Stimulated activated naive B cell treated with anti-CD40 and anti-IgM and Interleukin-4, amounts not matched to agents 10 μg/mL and 1 μg/mL and 100 μg/mL, for 72 hours (primary cell): ENCODE data around the gene TRMT61A.

Source experiments
- ATAC-seq, 2 donors: fragments of 150-1000 bp; cut with Tn5 transposase; replicated peaks; 2 replicates each; pipeline ENCODE4 v1.10.0; 2021; ENCODE audit warnings: moderate library complexity in 1 of 2
- DNase-seq: peaks from one replicate; pipeline ENCODE4 v3.0.0; 2021
- H3K27ac Mint-ChIP-seq: one replicate; pipeline ENCODE4 v1.8.0; 2022; ENCODE audit warnings: mild to moderate bottlenecking, mixed read lengths
- H3K27me3 Mint-ChIP-seq, 2 donors: one replicate each; pipeline ENCODE4 v1.8.0; 2022; ENCODE audit warnings: mixed read lengths in 2 of 2
- H3K36me3 Mint-ChIP-seq, 2 donors: one replicate each; pipeline ENCODE4 v1.8.0; 2022; ENCODE audit warnings: mixed read lengths in 2 of 2, mild to moderate bottlenecking in 1 of 2
- H3K4me1 Mint-ChIP-seq, 2 donors: one replicate each; pipeline ENCODE4 v1.8.0; 2022; ENCODE audit warnings: mixed read lengths in 2 of 2, mild to moderate bottlenecking in 1 of 2
- H3K4me3 Mint-ChIP-seq, 2 donors: one replicate each; pipeline ENCODE4 v1.8.0; 2022; ENCODE audit warnings: mild to moderate bottlenecking in 2 of 2, mixed read lengths in 2 of 2, moderate library complexity in 1 of 2
- H3K9me3 Mint-ChIP-seq, 2 donors: one replicate each; pipeline ENCODE4 v1.8.0; 2022; ENCODE audit warnings: mixed read lengths in 2 of 2, mild to moderate bottlenecking in 1 of 2

Gene TRMT61A

GRCh38 chr14:103547941-103548462 is 19.0 kb downstream of the TRMT61A start:
- no peak for ATAC-seq
- Mint-ChIP-seq H3K27me3 (no peaks in the 10 kb centered on the region), H3K4me1 (peaks cover 5 to 10% of the 10 kb centered on the region in 2 donors), H3K9me3 (no peaks in the 10 kb centered on the region), H3K27ac (no peak overlapping the region), H3K4me3 (no peak overlapping the region), H3K36me3 (peaks cover 3 to 12% of the 10 kb centered on the region in 2 donors)
- DNase-seq: no peak

- H3K27me3 Mint-ChIP-seq: no peaks in the 10 kb centered on the region
- no peak overlapping the region for H3K4me3 Mint-ChIP-seq
- ATAC-seq: no peak
- DNase-seq: no peak
- H3K9me3 Mint-ChIP-seq: no peaks in the 10 kb centered on the region
- H3K27ac Mint-ChIP-seq: no peak overlapping the region
- H3K4me1 Mint-ChIP-seq: peaks cover 5 to 10% of the 10 kb centered on the region in 2 donors
- peaks cover 3 to 16% of the 10 kb centered on the region in 2 donors for H3K36me3 Mint-ChIP-seq
These were observed 19.7 kb downstream of the TRMT61A start for GRCh38 chr14:103548463-103549351.

- no peak overlapping the region for H3K4me3 Mint-ChIP-seq
- no peak for ATAC-seq
- H3K9me3 Mint-ChIP-seq: no peaks in the 10 kb centered on the region
- no peaks in the 10 kb centered on the region for H3K27me3 Mint-ChIP-seq
- H3K4me1 Mint-ChIP-seq: peaks cover 6 to 10% of the 10 kb centered on the region in 2 donors
- no peak overlapping the region for H3K27ac Mint-ChIP-seq
- H3K36me3 Mint-ChIP-seq: peaks cover 3 to 16% of the 10 kb centered on the region in 2 donors
- DNase-seq: no peak
These were observed 20.6 kb downstream of the TRMT61A start for GRCh38 chr14:103549361-103550311.

GRCh38 chr14:103550451-103551337 is 21.7 kb downstream of the TRMT61A start:
- DNase-seq (no peak), ATAC-seq (no peak)
- Mint-ChIP-seq H3K36me3 (peaks cover 5 to 21% of the 10 kb centered on the region in 2 donors), H3K27me3 (no peaks in the 10 kb centered on the region), H3K4me1 (peaks cover 15 to 17% of the 10 kb centered on the region in 2 donors), H3K27ac (no peak overlapping the region), H3K4me3 (no peak overlapping the region), H3K9me3 (no peaks in the 10 kb centered on the region)

DNA sequence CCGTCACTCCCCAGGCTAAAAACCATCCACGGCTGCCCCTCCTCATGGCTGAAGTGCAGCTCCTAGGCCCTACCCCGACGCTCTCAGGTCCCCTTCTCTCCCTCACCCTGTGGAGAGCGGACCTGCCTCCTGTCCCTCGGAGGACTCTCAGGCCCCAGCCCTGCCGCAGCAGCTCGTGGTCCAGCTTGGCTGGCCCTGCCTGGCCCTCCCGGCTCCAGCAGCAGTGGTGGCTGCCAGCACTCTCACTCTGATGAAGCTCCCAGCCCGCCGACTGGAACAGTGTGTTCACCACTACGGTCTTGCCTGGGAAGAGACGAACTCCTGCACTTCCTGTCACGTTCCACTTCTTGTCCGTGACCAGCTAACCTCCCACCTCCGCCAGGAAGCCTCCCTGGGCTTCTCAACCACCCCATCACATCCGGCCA is 22.4 kb downstream of the TRMT61A start:
- Mint-ChIP-seq H3K27ac (no peak overlapping the region), H3K9me3 (no peaks in the 10 kb centered on the region), H3K4me3 (no peak overlapping the region), H3K36me3 (peaks cover 5 to 21% of the 10 kb centered on the region in 2 donors), H3K4me1 (peaks cover 17 to 21% of the 10 kb centered on the region in 2 donors), H3K27me3 (no peaks in the 10 kb centered on the region)
- ATAC-seq: no peak
- DNase-seq: no peak

DNA sequence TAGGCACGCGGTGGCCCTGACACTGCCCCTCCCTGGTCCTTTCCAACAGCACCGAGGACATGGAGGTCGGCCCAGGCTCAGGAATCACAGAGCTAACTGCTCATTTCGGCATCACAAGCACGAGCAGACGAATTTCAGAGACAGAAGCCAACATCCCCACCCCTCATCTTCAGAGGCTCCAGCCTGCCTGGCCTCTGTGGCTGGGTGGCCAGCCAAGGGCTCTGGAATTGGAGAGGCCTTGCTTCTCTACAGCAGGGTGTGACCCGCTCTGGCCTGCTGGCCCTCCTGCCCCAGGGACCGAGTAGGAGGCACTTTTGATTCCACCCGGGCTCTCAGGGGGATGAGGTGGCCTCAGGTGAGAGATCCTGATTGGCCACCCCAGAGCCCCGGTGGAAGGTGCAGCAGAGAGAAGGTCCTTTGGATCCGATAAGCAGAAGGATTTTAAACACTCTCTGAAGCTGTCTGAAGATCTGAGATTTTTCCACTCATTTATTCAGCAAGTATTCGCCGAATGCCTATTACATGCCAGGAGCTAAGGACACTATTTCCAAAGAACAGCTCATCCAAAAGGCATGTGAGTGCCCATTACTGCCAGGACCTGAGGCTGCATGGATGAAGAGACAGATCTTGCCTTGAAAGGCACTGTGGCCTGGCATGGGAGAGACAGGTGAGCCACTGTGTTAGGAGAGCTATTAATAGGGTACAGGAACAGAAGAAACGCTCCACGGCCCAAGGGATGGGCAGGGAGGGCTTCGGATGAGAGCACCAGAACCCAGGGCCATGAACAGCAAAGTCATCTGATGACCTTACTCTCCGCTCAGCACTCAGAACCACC is 23.2 kb downstream of the TRMT61A start:
- DNase-seq: no peak
- peaks cover 5 to 21% of the 10 kb centered on the region in 2 donors for H3K36me3 Mint-ChIP-seq

GRCh38 chr14:103552846-103553210 is 23.8 kb downstream of the TRMT61A start:
- DNase-seq (no peak), ATAC-seq (no peak)
- H3K9me3 Mint-ChIP-seq: no peaks in the 10 kb centered on the region
- peaks cover 16 to 17% of the 10 kb centered on the region in 2 donors for H3K4me1 Mint-ChIP-seq
- no peaks in the 10 kb centered on the region for H3K27me3 Mint-ChIP-seq
- peaks cover 5 to 21% of the 10 kb centered on the region in 2 donors for H3K36me3 Mint-ChIP-seq
- no peak overlapping the region for H3K27ac Mint-ChIP-seq
- H3K4me3 Mint-ChIP-seq: no peak overlapping the region

More for the DNA sequence above, 23.2 kb downstream of the TRMT61A start:
- Mint-ChIP-seq H3K27ac (no peak overlapping the region), H3K27me3 (no peaks in the 10 kb centered on the region), H3K4me1 (peaks cover 16 to 17% of the 10 kb centered on the region in 2 donors), H3K4me3 (no peak overlapping the region), H3K9me3 (no peaks in the 10 kb centered on the region)
- no peak for ATAC-seq

GRCh38 chr14:103555559-103556337 is 26.8 kb downstream of the TRMT61A start:
- peaks cover 18 to 37% of the 10 kb centered on the region in 2 donors for H3K36me3 Mint-ChIP-seq
- H3K4me3 Mint-ChIP-seq: no peak overlapping the region
- H3K9me3 Mint-ChIP-seq: no peaks in the 10 kb centered on the region
- no peaks in the 10 kb centered on the region for H3K27me3 Mint-ChIP-seq
- ATAC-seq (no peak), DNase-seq (no peak)
- H3K4me1 Mint-ChIP-seq: peaks cover 24 to 32% of the 10 kb centered on the region in 2 donors
- peak overlapping the region; percentile 7 for H3K27ac Mint-ChIP-seq

DNA sequence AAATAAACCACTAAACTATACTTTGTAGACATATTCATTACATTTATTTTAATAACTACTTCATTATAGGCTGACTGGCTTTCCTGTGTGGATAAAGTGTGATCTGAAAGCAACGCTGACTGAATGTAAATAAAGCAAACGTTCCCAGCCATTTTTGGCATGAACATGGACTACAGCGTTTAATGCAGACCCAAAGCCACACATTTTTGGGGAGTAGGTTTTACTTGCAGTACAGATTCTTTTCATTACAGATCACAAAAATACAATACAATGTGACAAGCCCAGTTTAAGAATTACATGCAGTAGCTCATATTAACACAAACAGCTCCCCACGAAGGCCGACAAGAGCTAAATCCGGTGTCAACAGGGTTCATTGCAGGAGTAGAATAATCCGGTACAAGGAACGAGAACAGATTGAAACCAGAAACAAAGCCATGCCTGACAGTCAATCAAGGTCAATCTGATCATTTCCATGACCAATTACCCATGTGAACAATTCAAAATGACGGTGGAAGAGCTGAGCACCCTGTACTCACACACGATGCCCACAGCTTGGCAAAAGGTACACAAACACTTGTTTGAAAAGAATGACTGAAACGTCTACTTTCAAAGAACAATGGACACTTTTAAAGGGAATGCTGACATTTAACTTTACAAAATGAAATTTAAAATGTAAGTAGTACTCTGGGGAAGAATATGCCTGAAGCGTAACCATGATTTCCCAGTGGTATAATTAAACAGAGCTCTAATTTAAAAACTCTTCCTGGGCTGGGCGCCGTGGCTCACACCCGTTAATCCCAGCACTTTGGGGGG is 28.2 kb downstream of the TRMT61A start:
- DNase-seq (no peak), ATAC-seq (no peak)
- peaks cover 26 to 44% of the 10 kb centered on the region in 2 donors for H3K4me1 Mint-ChIP-seq
- H3K9me3 Mint-ChIP-seq: no peaks in the 10 kb centered on the region
- no peaks in the 10 kb centered on the region for H3K27me3 Mint-ChIP-seq
- no peak overlapping the region for H3K4me3 Mint-ChIP-seq
- peaks cover 21 to 41% of the 10 kb centered on the region in 2 donors for H3K36me3 Mint-ChIP-seq
- no peak overlapping the region for H3K27ac Mint-ChIP-seq

DNA sequence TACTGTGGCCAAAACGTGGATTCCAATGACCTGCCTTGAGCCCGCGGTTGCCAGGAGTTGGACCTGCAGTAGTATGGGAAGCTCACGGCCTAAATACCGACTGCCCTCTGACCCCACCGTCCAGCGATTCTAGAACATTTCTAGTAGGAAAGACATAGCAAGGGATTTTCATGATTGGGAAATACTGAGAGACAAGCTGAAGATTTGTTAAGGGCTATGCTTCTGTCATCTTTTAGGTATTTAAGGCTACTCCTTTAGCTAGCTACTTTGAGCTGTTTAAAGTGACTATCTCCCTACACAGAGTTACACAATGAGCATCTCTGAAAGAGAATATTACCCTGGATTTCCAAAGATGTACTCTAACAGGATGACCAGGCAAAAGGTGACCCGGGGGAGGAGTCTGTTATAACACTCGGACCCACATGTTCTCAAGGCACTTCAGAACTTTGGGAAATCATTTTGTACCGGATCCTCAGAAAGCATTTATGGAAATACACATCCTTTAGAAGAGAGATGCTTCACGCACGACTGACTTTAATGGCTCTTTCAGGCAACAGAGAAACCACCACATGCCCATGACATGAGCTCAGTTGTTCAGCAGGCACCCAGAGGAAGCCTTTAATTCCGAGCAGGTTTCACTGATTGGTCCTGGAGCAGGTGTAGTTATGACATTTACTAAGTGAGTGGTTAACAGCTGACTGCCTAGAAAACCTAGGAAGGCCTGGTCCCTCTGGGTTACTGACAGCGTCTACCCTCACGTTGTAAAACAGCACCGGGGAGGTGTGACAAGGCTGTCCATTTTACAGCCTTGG is 29.3 kb downstream of the TRMT61A start:
- no peak overlapping the region for H3K4me3 Mint-ChIP-seq
- no peak overlapping the region for H3K27ac Mint-ChIP-seq
- H3K27me3 Mint-ChIP-seq: no peaks in the 10 kb centered on the region
- no peak for ATAC-seq
- H3K4me1 Mint-ChIP-seq: peaks cover 24 to 46% of the 10 kb centered on the region in 2 donors
- no peak for DNase-seq
- no peaks in the 10 kb centered on the region for H3K9me3 Mint-ChIP-seq
- peaks cover 21 to 30% of the 10 kb centered on the region in 2 donors for H3K36me3 Mint-ChIP-seq

GRCh38 chr14:103559766-103560165 is 30.8 kb downstream of the TRMT61A start:
- DNase-seq (no peak), ATAC-seq (no peak)
- no peaks in the 10 kb centered on the region for H3K9me3 Mint-ChIP-seq
- peaks cover 23 to 55% of the 10 kb centered on the region in 2 donors for H3K4me1 Mint-ChIP-seq
- H3K27me3 Mint-ChIP-seq: no peaks in the 10 kb centered on the region
- H3K4me3 Mint-ChIP-seq: no peak overlapping the region
- no peak overlapping the region for H3K27ac Mint-ChIP-seq
- peaks cover 21 to 27% of the 10 kb centered on the region in 2 donors for H3K36me3 Mint-ChIP-seq
